Upper lobe of left lung (tissue), 6 donors: ENCODE results near the gene TM4SF5. TPM values are rescaled to one million over a fixed set of nuclear protein-coding genes. Genes with fewer than 3 reads are reported as not detected.

Experiments used
- ATAC-seq, 2 donors: fragments of 200-7000 bp; cut with Tn5 transposase; one replicate each; pipeline ENCODE4 v1.9.1; 2022; ENCODE audit warnings: mild to moderate bottlenecking in 2 of 2, moderate library complexity in 2 of 2; ENCODE audit not compliant: low FRiP score in 2 of 2
- DNase-seq, 2 donors: peaks; one replicate each; pipeline ENCODE4 v3.0.0-alpha.2; 2019 to 2020
- H3K27ac ChIP-seq, 4 donors: fragments of 200-600 bp; sonication (generic); one replicate each; pipeline ENCODE4 v1.5.1; 2016 to 2019
- H3K27me3 ChIP-seq, 4 donors: fragments of 200-600 bp; sonication (generic); one replicate each; pipeline ENCODE4 v1.5.1; 2017 to 2019
- H3K36me3 ChIP-seq, 4 donors: fragments of 200-600 bp; sonication (generic); one replicate each; pipeline ENCODE4 v1.5.1; 2016 to 2019
- H3K4me1 ChIP-seq, 4 donors: fragments of 200-600 bp; sonication (generic); one replicate each; pipeline ENCODE4 v1.5.1; 2018 to 2019
- H3K4me3 ChIP-seq, 4 donors: fragments of 200-600 bp; sonication (generic); one replicate each; pipeline ENCODE4 v1.5.1; 2017 to 2019; ENCODE audit warnings: mild to moderate bottlenecking in 2 of 4, moderate library complexity in 1 of 4
- H3K9me3 ChIP-seq, 4 donors: fragments of 200-600 bp; sonication (generic); one replicate each; pipeline ENCODE4 v1.5.1; 2018 to 2019
- EP300 ChIP-seq, 4 donors: sonication (generic); formaldehyde crosslinking; IDR thresholded peaks; one replicate each; pipeline ENCODE4 v1.5.1; 2017; ENCODE audit warnings: antibody characterized with exemption in 4 of 4, control low read depth in 2 of 4
- POLR2A ChIP-seq, 4 donors: fragments of 450-650 bp; IDR thresholded peaks; one replicate each; pipeline ENCODE4 v1.5.1; 2016 to 2017; ENCODE audit warnings: antibody characterized with exemption in 4 of 4, mild to moderate bottlenecking in 2 of 4
- POLR2AphosphoS5 ChIP-seq, 2 donors: sonication (generic); formaldehyde crosslinking; IDR thresholded peaks; one replicate each; pipeline ENCODE4 v1.5.1; 2017; ENCODE audit warnings: antibody characterized with exemption in 2 of 2
- WGBS, 2 donors: methylation state at CpG; one replicate each; pipeline ENCODE4 v1.1.5; 2017 to 2018; 5-methylcytosine and 5-hydroxymethylcytosine counted together
- total RNA-seq, 6 donors: library from RNA; depleted of rRNA in 4 of 6; stranded (reverse); fragments of >200 nt in 4 of 6; gene quantifications; one replicate each; pipeline versions ENCODE4 v1.1.0 to v1.2.1, GENCODE V29; 2016 to 2021
- TF ChIP-seq, protein P1 (sequence below), 6 experiments: fragments of 450-650 bp in 4 of 6; fragments of 200-600 bp in 2 of 6; sonication (generic) in 2 of 6; IDR thresholded peaks; one replicate each; pipeline ENCODE4 v1.5.1; 2016 to 2019; ENCODE audit warnings: antibody characterized with exemption in 6 of 6
- donor health status: DM: no; HTN: no; CAD: no; lungs with moderate emphysema.
- donor health status: DM: no; HTN: yes; CAD: no; lungs with severe emphysema.

TM4SF5 gene
- total RNA-seq, 6 donors from 2014 or later, result not detected

DNA sequence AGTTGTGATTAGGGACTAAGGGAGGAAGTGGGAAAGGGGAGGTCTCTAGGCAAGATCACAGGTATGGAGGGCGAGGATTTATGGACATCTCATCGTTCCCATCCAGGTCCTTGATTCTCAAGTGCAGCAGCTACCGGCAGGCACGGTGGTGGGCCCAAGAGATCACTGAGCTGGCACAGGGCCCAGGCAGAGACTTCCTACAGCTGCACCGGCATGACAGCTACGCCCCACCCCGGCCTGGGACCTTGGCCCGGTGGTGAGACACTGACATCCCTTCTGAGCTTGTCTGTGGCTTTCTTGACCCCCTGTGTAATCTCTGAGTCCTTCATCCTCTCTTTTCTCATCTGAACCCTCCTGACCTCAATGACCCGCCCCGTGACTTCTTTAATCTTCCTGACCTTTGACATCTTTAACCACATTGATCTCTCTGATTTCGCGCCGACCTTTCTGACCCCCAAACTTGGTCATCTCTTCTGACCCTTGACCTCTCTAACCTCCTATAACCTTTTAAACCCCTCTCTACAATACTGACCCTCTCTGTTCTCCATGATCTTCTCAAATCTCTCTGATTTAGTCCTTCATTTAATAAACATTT lies 39.1 kb downstream of the TM4SF5 start:
- 61 to 67% methylated on average over 13 of the region's 13 CpGs for WGBS, 2 donors
- no peak overlapping the region for H3K4me3 ChIP-seq
- no peak overlapping the region for H3K27ac ChIP-seq
- DNase-seq, result no peak
- H3K9me3 ChIP-seq, result no peaks in the 10 kb centered on the region
- TF ChIP-seq EP300 (IDR thresholded peaks at IDR 0.05) (no peak), POLR2A (IDR thresholded peaks at IDR 0.05) (no peak), POLR2AphosphoS5 (IDR thresholded peaks at IDR 0.05) (no peak)
- TF ChIP-seq, protein P1, sequence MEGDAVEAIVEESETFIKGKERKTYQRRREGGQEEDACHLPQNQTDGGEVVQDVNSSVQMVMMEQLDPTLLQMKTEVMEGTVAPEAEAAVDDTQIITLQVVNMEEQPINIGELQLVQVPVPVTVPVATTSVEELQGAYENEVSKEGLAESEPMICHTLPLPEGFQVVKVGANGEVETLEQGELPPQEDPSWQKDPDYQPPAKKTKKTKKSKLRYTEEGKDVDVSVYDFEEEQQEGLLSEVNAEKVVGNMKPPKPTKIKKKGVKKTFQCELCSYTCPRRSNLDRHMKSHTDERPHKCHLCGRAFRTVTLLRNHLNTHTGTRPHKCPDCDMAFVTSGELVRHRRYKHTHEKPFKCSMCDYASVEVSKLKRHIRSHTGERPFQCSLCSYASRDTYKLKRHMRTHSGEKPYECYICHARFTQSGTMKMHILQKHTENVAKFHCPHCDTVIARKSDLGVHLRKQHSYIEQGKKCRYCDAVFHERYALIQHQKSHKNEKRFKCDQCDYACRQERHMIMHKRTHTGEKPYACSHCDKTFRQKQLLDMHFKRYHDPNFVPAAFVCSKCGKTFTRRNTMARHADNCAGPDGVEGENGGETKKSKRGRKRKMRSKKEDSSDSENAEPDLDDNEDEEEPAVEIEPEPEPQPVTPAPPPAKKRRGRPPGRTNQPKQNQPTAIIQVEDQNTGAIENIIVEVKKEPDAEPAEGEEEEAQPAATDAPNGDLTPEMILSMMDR (IDR thresholded peaks at IDR 0.05), result no peak
- H3K36me3 ChIP-seq, result peaks cover 0 to 22% (median 5%) of the 10 kb centered on the region in 4 donors
- H3K4me1 ChIP-seq, result peaks cover 17 to 22% (median 20%) of the 10 kb centered on the region in 4 donors
- no peak for ATAC-seq
- H3K27me3 ChIP-seq, result no peaks in the 10 kb centered on the region

DNA sequence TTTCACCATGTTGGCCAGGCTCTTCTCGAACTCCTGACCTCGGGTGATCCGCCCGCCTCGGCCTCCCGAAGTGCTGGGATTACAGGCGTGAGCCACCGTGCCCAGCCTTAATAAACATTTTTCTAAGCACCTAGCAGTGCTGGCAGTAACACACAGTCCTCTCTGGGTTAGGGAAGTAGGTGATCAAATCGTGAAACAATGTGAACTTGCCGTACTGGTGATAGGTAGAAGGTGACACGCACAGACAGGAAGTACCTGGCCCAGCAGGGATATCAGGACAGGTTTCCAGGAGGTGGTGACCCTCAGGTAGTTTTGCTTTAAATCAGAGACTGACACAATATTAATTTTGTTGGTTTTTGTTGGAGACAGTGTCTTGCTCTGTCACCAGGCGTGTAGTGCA lies 39.8 kb downstream of the TM4SF5 start:
- H3K9me3 ChIP-seq, result no peaks in the 10 kb centered on the region
- peaks cover 12 to 15% (median 15%) of the 10 kb centered on the region in 4 donors for H3K4me1 ChIP-seq
- DNase-seq, result no peak
- H3K27ac ChIP-seq, result no peak overlapping the region
- ATAC-seq, result no peak
- H3K27me3 ChIP-seq, result no peaks in the 10 kb centered on the region
- 94% methylated on average over 12 of the region's 12 CpGs for WGBS, 2 donors
- TF ChIP-seq EP300 (IDR thresholded peaks at IDR 0.05) (no peak), POLR2A (IDR thresholded peaks at IDR 0.05) (no peak), POLR2AphosphoS5 (IDR thresholded peaks at IDR 0.05) (no peak)
- TF ChIP-seq, protein P1 (IDR thresholded peaks at IDR 0.05), result no peak
- H3K4me3 ChIP-seq, result no peak overlapping the region
- peaks cover 0 to 27% (median 8%) of the 10 kb centered on the region in 4 donors for H3K36me3 ChIP-seq

DNA sequence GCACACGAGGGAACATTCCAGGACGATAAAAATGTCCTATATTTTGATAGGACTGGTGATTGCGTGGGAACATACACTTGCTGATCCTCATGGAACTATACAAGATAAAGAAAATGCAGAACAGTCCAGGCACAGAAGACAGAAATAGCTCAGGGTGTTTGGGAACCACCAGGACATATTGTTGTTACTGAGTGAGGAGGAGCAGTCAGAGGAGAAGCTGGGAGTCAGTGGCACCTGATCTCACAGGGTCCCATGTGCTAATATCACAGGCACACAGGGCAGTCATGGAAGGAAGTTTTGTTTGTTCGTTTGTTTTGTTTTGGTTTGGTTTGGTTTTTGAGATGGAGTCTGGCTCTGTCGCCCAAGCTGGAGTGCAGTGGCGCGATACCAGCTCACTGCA lies 41.0 kb downstream of the TM4SF5 start:
- WGBS, 2 donors, result 85 to 86% methylated on average over 7 of the region's 7 CpGs
- H3K9me3 ChIP-seq, result no peaks in the 10 kb centered on the region
- peaks cover 9 to 10% (median 9%) of the 10 kb centered on the region in 4 donors for H3K4me1 ChIP-seq
- TF ChIP-seq, protein P1 (IDR thresholded peaks at IDR 0.05), result no peak
- TF ChIP-seq POLR2A (IDR thresholded peaks at IDR 0.05) (no peak), POLR2AphosphoS5 (IDR thresholded peaks at IDR 0.05) (no peak), EP300 (IDR thresholded peaks at IDR 0.05) (no peak)
- peaks cover 0 to 39% (median 17%) of the 10 kb centered on the region in 4 donors for H3K36me3 ChIP-seq
- no peaks in the 10 kb centered on the region for H3K27me3 ChIP-seq
- no peak for ATAC-seq
- no peak overlapping the region for H3K27ac ChIP-seq
- H3K4me3 ChIP-seq, result no peak overlapping the region
- no peak for DNase-seq

DNA sequence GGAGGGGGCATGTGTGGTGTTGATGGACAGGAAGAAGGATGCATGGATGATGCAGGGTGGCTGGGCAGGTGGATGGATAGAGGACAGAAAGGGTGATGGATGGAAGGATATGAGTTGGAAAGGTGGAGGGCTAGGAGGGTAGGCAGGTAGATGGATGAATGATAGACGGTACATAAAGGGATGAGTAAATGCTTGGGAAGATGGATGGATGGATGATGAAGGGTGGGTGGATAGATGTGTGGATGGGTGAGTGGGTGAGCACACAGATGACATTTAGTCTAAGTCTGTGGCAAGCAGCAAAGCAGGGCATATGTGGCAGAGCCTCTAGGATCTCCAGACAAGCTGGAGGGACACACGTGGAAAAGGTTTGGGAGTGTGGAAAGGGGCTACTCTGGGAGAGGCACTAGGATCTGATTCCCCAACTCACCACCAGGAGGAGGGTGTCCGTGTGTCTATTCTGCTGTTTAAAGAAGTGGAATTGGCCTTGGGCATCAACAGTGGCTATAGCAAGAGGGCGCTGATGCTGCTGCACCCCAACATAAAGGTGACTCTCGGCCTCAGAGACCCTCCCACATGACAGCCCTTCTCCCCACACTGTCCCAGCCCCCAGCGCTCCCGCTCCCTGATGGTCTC lies 43.5 kb downstream of the TM4SF5 start:
- H3K4me1 ChIP-seq, result no peaks in the 10 kb centered on the region
- 81 to 86% methylated on average over 7 of the region's 7 CpGs for WGBS, 2 donors
- TF ChIP-seq POLR2AphosphoS5 (IDR thresholded peaks at IDR 0.05), result no peak
- TF ChIP-seq POLR2A (IDR thresholded peaks at IDR 0.05), result no peak
- TF ChIP-seq, protein P1 (IDR thresholded peaks at IDR 0.05), result no peak
- TF ChIP-seq EP300 (IDR thresholded peaks at IDR 0.05), result no peak
- peaks cover 0 to 52% (median 21%) of the 10 kb centered on the region in 4 donors for H3K36me3 ChIP-seq
- no peaks in the 10 kb centered on the region for H3K9me3 ChIP-seq
- no peak overlapping the region for H3K27ac ChIP-seq
- ATAC-seq (no peak), DNase-seq (no peak)
- no peak overlapping the region for H3K4me3 ChIP-seq
- H3K27me3 ChIP-seq, result no peaks in the 10 kb centered on the region
